SU-DHL-6 (cell line): ENCODE results near the gene TAF11L9.
"Not testable (repeated sequence)": the region's sequence is repeated elsewhere in the genome, so short reads cannot be mapped to it uniquely, and the experiment has no call there.

Experiments used
- EZH2phosphoT487 ChIP-seq: fragments of 200-600 bp; sonication (generic), shearing (Covaris generic); conservative IDR thresholded peaks from 2 replicates; pipeline ENCODE4 v1.6.1; 2018; ENCODE audit warnings: mild to moderate bottlenecking, antibody characterized with exemption, low read length, moderate library complexity, mixed read lengths
- TF ChIP-seq, protein P1 (sequence below): fragments of 200-600 bp; sonication (generic); IDR thresholded peaks from one replicate; pipeline ENCODE4 v1.5.1; 2017; ENCODE audit warnings: antibody characterized with exemption, mild to moderate bottlenecking, low read length, moderate library complexity; ENCODE audit not compliant: insufficient read depth, poor library complexity, severe bottlenecking

DNA sequence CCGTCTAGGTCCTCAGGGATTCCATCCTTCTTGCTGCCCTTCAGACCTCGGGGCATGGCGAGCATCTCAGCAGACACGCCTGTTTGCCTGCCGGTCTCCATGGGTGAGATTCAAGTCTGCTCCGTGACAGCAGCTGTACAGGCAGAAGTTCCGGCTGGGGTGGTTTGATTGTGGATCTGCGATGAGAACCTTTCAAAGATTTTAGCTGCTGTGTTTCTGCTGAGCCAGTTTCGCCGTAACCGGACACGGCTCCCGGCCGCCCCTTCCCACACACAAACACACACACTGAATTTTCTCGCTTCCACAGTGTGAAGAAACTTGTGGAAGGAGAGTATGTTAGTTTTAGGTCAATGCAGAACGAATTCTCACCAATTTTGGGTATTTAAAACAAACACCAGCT is 3.3 kb downstream of the TAF11L9 start, which contains the start of gene TAF11L8:
- TF ChIP-seq, protein P1, sequence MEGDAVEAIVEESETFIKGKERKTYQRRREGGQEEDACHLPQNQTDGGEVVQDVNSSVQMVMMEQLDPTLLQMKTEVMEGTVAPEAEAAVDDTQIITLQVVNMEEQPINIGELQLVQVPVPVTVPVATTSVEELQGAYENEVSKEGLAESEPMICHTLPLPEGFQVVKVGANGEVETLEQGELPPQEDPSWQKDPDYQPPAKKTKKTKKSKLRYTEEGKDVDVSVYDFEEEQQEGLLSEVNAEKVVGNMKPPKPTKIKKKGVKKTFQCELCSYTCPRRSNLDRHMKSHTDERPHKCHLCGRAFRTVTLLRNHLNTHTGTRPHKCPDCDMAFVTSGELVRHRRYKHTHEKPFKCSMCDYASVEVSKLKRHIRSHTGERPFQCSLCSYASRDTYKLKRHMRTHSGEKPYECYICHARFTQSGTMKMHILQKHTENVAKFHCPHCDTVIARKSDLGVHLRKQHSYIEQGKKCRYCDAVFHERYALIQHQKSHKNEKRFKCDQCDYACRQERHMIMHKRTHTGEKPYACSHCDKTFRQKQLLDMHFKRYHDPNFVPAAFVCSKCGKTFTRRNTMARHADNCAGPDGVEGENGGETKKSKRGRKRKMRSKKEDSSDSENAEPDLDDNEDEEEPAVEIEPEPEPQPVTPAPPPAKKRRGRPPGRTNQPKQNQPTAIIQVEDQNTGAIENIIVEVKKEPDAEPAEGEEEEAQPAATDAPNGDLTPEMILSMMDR: not testable (repeated sequence)
- TF ChIP-seq EZH2phosphoT487: not testable (repeated sequence)
